ENCODE data around the gene AHCYL2.
"Not testable (repeated sequence)": the region's sequence is repeated elsewhere in the genome, so short reads cannot be mapped to it uniquely, and the experiment has no call there.

The AHCYL2 gene

DNA sequence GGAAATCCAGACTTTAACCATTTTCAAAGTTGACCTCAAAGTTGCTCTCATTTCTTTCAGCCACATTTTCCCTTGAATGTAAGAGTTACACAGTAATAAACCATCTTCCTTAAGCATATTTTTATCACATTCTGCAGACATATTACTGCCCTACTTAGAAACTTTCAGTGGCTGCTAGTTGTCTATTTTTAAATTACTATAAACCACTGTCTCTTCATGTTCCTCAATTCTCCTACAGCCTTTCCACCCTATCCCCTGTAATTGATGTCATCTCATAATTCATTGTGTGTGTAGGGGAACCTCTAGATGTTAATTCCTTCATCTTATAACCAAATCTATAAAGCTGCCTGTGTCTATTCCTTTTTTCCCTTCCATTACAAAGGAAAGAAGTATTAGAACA is 131.3 kb downstream of the AHCYL2 start:
- no peak for DNase-seq

- DNase-seq, result no peak
Observed at GRCh38 chr7:129359176-129359575, 134.3 kb downstream of the AHCYL2 start.

- DNase-seq, result no peak
Observed at GRCh38 chr7:129359638-129360037, 134.8 kb downstream of the AHCYL2 start.

DNA sequence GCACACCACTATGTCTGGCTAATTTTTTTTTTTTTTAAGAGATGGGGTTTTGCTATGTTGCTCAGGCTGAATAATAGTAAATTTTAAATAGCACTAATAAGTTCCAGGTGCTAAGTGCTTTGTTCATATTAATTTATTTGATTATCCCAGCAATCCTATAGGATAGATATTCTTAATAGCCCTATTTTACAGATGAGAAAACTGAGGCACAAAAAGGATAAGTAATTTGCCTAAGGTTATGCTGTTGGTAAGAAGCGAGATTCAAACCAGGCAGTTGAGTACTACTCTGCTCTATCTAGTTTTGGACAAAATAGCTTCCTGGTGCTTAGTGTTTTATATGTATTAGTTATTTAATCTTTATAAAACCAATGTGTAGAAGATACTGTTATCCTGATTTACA is 136.9 kb downstream of the AHCYL2 start:
- DNase-seq, result no peak

GRCh38 chr7:129362496-129362895 is 137.7 kb downstream of the AHCYL2 start:
- DNase-seq, result no peak

GRCh38 chr7:129367349-129367699 is 142.5 kb downstream of the AHCYL2 start:
- no peak for DNase-seq

DNA sequence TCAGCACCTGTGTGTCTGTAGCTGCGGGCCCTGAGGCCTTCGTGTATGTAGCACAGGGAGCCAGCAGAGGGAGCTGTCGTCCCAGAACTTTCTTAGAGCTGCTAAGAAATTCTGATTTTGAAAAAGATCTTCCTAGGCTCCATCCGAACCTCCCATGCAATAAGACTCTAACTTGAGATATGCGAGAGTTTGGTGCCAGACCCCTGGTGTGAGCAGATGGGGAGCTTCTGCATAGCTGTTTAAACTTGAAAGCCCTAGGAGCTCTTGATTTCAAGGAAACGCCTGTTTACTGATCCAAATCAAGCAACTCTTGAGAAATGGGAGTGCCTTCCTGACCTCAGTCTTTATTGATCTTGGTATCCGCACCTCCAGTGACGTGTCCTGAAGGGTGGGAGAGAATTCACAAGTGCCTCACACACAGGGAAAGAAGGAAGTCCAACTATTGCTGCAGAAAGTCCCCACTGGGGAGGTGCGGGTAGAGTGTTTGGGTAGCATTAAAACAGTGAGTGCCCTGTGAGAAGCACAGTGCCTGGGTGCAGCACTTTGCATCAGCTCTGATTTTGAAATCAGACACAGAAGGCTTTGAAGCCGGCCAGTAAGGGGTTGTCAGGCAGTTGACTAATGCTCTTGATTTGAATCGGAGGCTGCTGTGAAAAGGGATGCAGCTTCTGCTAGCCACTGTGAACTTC is 143.0 kb downstream of the AHCYL2 start:
- DNase-seq, result peak; percentile 80

DNA sequence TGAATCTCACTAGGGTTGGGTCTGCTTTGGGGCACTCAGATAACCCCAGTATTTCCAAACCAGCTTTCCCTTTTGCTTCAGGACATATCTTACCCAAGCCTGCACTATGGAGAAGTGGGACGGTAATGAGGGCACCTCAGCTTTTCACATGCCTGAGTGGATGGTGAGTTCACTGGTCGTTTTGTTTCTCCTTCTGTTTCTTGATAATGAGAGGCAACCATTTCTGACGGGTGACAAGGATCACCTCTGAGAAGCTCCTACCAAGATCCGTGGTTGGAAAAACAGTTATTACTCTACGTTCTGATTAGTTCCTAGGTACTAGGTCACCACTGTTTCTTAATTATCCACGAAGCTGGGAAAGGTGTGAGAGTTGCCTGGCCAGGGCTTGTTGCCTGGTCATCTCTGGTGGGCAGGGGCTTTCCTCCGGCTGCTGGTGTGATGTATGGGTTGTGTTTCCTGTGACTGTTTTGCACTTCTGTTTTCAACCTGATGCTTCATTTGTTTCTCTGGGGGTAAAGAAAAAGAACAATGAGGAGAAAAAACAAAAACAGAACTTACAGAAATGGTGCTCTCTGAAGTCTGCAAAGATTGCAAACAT is 143.7 kb downstream of the AHCYL2 start:
- DNase-seq, result no peak

GRCh38 chr7:129369447-129369846 is 144.6 kb downstream of the AHCYL2 start:
- not testable (repeated sequence) for DNase-seq

DNA sequence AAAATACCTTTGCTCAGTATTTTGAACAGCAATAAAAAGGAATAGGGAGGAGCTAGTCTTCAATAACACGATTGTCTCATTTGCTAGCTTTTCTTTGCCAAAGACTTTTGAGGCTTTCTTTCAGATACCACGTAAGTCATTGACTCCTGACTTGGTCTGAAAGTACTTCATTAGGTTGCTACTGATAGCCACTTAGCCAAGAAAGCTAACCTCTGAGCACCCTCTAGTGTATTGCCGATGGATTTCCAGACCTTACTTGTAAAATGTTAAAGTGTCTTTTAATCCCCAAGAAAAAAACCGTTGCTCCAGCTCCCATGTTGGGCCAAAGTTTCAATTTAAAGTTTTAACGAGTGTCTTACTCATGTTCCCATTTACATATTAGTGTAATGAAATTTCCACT is 146.0 kb downstream of the AHCYL2 start:
- no peak for DNase-seq

GRCh38 chr7:129371487-129371886 is 146.7 kb downstream of the AHCYL2 start:
- no peak for DNase-seq

DNA sequence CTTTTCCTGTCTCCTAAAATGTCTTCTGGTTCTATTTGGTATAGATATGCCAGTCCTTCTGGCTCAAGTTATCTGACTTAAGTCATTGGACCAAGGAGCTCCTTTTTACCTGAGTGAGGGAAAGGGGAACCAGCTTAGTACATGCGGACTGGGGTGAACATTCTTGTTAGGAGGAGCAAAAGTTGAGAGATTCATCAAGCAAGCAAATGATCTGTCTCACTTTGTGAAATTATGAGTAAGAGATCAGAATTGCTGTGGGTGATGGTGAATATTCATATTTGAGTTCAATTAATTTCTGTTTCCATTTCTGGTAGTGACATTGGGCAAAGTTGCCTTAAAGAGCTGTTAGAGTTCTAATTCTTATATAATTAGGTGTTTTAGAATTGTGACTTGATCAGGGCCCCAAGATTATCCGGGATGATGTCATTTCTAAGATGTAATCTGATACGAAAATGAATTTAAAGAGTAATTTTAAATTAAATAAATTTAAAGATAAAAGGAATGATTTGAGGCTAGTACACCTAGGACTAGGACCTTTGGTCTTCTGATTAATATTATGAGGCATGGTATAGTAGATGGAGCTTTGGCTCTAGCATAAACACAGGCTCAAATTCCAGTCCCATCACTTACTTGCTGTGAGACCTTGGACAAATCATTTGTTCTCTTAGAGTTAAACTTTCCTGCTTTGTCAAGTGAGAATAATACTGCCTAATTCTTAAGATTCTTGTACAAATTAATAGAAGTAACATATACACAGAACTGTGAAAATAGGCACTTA is 149.0 kb downstream of the AHCYL2 start:
- DNase-seq, result no peak

DNA sequence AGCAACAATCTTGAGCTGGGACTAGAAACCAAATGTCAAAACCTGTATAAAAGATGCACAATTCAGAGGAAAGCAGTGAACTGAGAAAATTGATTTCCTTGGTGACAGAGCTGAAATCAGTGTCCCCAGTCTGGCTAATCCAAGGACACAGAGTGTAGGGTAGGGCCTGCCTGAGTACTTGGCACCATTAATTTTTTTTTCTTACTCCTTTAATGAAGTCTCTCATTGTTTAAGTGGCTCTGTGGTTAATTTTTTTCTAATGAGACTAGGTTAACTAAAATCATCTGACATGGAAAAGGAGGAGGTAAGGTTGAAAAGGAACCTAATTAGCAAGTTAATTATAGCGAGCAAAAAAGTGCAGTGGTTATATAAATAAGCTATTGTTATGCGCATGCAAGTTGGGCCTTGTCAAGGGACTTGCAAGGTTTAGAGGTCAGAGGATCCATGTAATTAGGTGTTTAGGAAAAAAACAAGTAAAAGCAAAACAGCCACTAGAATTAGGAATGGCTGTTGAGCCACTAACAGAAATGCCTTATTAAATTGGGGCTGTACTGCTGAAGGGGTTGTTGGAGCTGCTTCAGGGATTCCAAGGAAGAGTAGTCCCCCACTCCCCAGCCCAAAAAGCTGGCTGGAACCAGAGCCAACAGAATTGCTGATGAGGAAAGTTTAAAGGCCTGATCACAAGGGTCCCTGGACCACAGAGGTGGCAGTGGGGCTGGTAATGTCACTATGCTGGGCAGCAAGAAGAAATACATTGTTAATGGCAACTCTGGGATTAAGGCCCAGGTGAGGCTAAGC is 150.5 kb downstream of the AHCYL2 start:
- DNase-seq, result no peak

DNA sequence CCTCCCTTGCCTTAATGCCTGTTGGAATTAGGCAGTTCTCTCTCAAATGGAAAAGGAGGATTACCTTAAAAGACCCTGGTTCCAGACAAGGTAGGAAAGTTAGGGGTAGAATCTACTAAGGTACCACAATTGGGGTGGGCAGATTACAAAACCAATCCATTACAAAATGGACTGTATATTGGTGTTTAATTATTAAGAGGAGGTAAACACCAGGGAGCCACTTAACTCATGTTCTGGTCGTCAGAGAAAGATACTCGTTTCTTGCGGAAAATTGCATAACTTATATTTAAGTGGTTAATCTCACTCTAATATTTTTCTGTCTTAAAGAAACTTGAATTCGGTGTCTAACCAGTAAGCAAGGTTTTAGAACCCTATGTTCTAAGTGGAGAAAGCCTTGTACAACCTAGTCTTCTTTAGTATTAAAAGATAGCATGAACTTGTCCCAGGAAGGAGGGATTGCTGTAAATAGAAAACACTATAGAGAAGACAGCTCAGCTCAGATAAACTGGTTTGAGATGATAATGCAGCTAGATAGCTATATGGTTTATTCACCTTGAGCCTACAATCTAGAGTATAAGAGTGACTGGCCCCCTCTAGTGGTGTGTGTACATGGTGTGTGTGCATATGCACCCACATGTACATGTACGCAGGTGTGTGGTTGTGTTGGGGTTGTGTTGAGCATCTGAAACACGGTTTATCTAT is 151.4 kb downstream of the AHCYL2 start:
- peak; percentile 6 for DNase-seq

DNA sequence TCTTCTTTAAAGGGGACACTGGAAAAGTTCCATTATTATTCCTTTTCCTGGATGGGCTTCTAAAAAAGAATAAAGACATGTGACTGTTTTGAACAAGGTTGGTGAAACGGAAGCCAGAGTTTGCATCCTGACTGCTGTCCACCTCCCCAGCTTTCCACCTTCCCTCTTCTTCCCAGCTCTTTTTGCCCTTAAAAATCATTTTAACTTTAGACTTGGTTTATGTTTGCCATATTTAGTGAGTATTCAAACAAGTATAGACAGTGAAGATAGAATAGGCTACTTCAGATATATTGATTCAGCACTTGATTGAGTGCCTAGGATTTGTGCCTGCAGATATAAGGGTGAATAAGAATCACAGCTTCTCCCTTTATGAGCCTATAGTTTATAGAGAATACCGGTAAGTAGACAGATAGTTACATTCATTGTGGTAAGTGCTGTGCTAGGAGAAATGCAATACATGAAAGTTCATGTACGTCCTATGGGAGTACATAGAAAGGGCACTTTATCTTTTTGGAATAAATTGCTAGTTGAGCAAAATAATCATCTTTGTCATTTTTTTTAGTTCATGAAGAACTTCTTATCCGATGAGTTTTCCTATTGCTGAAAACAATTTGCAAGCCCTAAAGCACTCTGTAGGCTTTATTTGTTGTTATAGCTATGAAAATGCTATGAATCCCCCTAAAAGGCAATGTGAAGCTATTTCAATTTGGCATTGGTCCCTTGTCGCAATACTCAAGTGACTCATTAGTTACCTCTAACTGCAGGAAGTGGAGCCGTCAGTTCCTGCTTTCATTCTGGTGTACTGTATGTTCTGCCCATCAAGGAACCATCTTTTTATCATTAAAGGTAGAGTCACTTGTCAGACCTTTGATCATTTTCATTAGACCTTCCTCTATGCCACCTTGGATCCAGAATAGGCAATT is 152.2 kb downstream of the AHCYL2 start:
- no peak for DNase-seq

- DNase-seq, result no peak
Observed at GRCh38 chr7:129381710-129382484, 157.1 kb downstream of the AHCYL2 start.

- no peak for DNase-seq
Observed at GRCh38 chr7:129383542-129384132, 158.8 kb downstream of the AHCYL2 start.

GRCh38 chr7:129385116-129385515 is 160.3 kb downstream of the AHCYL2 start:
- no peak for DNase-seq

GRCh38 chr7:129385598-129385997 is 160.8 kb downstream of the AHCYL2 start:
- no peak for DNase-seq

DNA sequence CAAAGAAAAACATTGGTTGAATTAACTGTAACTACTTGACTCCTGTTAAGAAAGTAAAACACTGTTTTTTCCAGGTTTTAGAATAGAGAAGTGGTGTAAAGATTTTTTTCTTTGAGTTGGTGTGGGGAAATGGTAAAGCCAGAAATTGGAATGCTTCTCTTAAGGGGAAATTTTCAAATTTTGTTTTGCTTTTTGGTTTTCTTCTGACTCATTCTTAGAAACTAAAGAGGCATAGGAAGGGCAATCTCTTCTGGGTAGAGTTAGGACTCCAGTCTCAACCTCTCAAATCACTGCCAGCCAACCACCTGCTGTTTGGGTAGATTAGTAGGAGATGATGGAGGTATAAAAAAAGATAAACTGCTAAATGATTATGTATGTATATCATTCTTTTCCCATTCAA is 161.7 kb downstream of the AHCYL2 start:
- no peak for DNase-seq

Measured in midbrain (tissue), 1 donor.